Activated CD8-positive, alpha-beta memory T cell treated with anti-CD3 and anti-CD28 coated beads for 1 hour (primary cell): Measurements from ENCODE around the gene DIP2C.

Source experiments
- DNase-seq, 2 donors: peaks; one replicate each; pipeline ENCODE4 v3.0.0-alpha.2; 2020; ENCODE audit warnings: low read depth in 1 of 2; ENCODE audit errors: extremely low read depth in 1 of 2

The DIP2C gene

DNA sequence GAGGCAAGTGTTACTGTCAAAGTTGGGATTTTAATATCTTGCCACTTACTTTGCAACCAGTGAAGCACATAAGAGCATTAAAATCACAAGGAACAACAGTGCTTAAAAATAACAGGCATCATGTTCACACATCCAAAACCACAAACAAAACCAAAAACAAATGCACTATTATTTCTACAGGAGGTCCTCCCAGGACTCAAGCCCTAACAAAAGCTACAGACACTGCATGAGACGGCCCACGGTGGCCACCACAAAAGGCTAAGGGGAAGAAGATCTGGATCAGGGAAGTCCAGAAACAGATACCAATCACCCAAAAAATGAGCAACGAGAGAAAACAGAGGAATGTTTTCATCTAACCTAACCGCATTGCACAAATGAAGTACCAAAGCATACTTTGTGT, 395.8 kb downstream of the DIP2C start:
- DNase-seq = no peak

DNA sequence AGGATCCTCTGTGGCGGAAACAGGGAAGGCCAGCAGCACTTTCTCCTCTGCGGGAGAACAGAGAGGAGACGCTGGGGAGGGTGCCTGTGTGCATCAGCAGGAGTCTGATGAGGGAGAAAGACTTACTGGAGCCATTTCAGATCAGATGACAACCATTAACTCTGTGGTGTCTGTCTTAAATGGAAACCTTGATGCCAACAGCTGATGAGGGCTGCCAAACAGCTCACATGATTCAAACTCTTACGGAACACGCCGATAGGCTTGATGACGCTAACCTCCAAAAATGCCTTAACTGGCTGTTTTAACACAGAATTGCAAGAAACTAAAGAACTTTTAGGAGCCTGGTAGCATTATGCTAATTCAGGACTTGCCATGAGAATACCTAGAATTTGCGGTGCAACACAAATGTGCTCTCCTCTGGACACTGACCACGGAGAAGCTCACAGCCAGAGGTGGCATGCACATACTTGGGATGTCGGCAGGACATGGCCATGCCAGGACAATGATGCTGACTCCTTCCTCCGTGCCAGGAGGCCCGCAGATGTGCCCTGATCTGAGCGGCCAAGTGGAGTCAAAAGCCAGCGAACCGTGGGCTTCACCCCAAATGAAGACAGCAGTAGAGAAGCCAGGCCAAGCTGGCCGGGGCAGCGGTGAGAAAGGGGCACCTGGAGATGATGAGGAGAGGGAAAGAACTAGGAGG, 399.3 kb downstream of the DIP2C start:
- no peak for DNase-seq

DNA sequence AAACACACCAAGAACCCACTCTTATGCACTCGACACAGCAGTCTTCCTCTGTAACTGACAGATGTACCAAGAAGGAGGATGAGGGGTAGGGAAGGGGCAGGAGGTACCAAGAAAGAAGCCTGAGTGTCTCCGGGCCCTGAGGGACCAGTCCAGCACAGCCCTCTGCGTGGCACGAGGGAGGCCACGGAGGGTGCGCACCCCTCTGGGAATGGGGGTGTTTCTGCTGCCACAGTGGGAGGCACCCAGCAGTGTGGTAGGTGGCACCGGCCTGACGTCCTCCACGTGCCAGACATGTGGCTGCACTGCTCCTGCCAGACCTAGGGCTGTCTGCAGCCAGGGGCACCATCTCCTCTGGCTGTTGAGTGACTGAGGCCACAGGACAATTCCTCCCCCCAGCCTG, 399.9 kb downstream of the DIP2C start:
- no peak for DNase-seq

GRCh38 chr10:288316-289200, 400.9 kb downstream of the DIP2C start:
- no peak for DNase-seq

DNA sequence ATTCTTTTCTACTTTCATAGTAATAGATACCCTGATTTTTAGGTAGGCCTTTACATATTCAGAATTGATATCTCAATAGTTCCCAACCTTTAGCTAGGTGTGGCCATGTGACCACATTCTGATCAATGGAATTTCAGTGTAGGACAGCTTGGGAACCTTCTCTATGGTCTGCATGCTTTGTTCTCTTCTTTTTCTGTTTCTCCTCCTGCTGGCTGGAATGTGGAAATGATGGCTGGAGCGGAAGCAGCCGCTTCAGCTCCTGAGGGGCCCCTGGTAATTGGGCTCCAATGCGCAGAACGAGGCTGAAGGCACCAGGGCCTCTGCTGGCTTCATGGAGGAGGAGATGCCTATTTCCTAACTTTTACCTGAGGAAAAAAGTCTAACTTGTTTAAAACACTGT, 401.7 kb downstream of the DIP2C start:
- DNase-seq = no peak

DNA sequence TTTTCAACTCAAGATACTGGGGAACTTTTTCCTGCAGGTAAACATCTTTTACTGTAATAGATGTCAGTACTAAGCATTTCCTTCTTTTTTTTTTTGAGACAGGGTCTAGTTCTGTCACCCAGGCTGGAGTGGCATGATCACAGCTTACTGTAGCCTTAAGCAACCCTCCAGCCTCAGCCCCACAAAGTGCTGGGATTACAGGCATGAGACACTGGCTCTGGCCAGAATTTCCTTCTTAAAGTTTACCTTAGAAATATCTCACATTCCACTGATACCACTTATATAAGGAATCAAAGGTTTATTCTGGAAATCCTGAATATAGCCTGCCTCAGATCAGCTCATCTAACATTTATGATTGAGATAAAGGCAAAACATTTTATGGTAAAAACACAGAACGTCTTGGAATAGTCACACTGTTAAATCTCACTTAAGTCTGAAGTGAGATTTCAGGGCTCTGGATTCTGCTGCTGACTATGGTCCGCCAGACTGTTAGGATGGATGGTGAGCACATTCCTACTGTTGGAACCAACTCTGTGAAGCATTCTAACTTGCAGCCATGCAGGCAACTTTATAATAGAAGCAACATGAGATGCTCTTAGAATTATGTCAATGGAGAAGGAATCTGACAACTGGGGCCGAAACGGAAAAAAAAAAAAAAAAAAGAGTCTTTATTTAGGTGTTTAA, 402.3 kb downstream of the DIP2C start:
- DNase-seq = no peak

GRCh38 chr10:285216-285615, 404.3 kb downstream of the DIP2C start:
- no peak for DNase-seq

GRCh38 chr10:283916-284356, 405.5 kb downstream of the DIP2C start:
- DNase-seq = no peak

DNA sequence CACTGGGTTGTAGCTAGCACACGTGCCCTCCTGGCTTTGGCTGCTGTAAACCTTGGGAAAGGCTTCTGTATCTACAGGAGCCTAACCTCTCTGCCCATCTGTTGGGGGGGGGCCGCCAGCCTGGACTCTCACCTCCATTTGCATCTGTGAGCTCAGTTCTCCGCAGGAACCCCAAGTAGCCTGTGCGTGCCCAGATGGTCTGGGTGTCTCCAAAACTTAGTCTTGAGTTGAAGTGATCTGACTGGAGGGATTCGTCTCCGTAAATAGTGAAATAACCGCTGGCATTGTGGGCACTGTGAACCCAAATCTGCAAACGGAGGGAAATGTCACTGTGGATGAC, 406.4 kb downstream of the DIP2C start:
- no peak for DNase-seq

GRCh38 chr10:282294-283139, 407.0 kb downstream of the DIP2C start:
- DNase-seq = no peak

DNA sequence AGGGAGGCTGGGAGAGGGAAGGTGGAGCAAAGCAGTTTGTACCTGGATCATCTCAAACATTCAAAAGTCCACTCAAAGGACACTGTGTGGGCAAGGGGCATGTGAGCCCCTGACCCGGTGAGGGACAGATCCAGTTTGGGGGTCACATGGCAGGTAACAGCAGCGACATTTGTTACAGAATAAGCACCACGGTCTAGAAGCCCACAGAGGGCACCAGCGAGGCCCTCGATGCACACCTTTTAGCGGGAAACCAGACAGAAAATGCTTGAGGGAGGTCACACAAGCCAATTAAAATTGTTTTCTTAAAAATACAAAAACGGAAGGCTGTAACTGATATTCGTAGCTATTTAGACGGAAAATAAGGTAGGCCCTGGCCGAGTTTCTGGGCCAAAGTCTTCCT, 409.8 kb downstream of the DIP2C start:
- DNase-seq = no peak

- no peak for DNase-seq
Measured at GRCh38 chr10:279232-279631, 410.2 kb downstream of the DIP2C start.

DNA sequence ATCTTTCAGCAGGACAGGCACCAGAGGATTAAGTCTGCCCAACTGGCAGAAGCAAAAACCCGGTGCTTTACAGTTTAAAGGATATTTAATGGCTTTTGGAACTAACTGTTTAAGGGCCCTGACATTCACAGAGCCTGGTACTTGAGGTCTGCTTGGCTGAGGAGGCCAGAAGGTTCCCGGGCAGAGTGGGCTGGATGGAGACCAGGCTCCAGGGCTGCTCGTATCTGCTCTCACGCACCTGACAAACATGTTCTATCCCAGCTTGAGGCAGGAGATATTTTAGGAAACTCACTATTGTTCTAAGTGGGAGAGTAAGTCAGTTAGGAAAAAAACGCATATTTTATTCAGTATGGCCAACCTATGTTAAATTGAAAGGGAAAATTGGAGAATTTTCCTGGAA, 410.8 kb downstream of the DIP2C start:
- DNase-seq = no peak

DNA sequence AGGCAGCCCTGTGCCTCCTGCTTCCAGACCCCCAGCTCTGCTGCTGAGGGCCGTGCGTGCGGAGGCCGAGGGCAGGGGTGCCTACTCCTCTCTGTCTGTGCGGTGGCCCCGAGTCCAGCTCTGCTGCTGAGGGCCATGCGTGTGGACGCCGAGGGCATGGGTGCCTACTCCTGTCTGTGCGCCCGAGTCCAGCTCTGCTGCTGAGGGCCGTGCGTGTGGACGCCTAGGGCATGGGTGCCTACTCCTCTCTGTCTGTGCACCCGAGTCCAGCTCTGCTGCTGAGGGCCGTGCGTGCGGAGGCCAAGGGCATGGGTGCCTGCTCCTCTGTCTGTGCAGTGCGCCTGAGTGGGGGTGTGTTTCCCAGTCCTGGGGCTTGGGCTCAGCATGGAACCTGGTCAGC, 411.5 kb downstream of the DIP2C start:
- DNase-seq = no peak

- no peak for DNase-seq
Measured at GRCh38 chr10:275680-276079, 413.8 kb downstream of the DIP2C start.

DNA sequence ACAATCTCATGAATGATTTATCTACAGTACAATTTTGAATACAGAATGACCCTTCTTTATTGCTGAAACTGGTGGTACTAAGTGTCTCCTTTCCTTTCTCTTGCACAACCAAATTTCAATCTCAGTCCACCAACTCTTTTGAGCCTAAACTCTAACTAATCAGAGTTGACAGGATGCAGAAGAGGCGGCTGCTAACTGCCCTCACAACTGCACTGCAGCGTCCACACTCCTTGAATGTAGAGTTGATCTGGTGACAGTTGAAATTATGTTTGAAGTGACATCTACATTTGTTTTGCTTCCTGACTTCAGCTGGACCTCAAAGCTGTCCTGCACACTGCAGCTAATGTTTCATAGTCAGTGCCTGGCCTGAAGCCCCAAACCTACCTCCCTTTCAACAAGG, 414.6 kb downstream of the DIP2C start:
- DNase-seq = no peak

GRCh38 chr10:273088-273487, 416.4 kb downstream of the DIP2C start:
- no peak for DNase-seq

- DNase-seq = no peak
Measured at GRCh38 chr10:271722-272121, 417.7 kb downstream of the DIP2C start.

GRCh38 chr10:271201-271600, 418.3 kb downstream of the DIP2C start:
- DNase-seq = no peak

DNA sequence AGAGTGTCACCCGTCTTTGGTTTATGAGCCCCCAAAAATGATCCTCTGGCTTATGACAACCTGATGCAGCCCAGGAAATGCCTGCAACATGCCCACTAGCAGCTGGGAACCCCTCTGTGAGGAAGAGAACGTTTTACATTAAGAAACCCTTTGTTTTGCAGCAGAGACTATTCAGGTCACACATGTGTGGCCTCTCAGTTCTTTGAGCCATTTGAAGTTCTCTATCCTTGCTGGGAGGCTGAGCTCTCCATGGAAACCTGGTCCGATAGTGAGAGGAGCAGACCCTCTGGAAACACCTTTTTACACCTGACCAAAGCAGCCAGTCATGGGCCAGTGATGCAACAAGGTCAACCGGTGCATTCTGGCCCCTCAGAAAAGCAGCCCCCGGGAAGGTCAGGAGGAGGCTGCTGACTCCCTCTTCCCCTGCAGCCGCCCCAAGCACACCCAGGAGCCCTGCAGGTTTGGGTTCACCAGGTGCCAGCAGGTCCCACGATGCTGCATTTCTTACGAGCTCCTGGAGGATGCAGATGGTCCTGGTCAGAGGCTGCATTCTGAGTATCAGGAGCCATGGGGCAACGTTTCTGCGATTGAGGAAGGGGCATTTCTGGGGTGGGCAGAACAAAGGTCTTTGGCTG, 419.9 kb downstream of the DIP2C start:
- DNase-seq = no peak
